Thymus (tissue), 11 donors: Measurements from ENCODE around the gene RNF151. TPM values are rescaled to one million over a fixed set of nuclear protein-coding genes. Genes with fewer than 3 reads are reported as not detected.
"Not testable (repeated sequence)": the region's sequence is repeated elsewhere in the genome, so short reads cannot be mapped to it uniquely, and the experiment has no call there.

Experiments used
- DNase-seq, 9 donors: peaks; one replicate each; pipeline ENCODE4 v3.0.0-alpha.2; 2013; ENCODE audit warnings: low spot score in 9 of 9, low read depth in 6 of 9, missing footprints in 1 of 9
- H3K27ac ChIP-seq, 2 donors: one replicate each; pipeline ENCODE4 v1.5.1; 2013; ENCODE audit warnings: control low read depth in 1 of 2, low read depth in 1 of 2, low read length in 1 of 2, mild to moderate bottlenecking in 1 of 2, moderate library complexity in 1 of 2
- H3K27me3 ChIP-seq, 2 donors: one replicate each; pipeline ENCODE4 v1.5.1; 2013; ENCODE audit warnings: low read length in 1 of 2; ENCODE audit not compliant: control insufficient read depth in 2 of 2, insufficient read depth in 1 of 2
- H3K36me3 ChIP-seq, 2 donors: one replicate each; pipeline ENCODE4 v1.5.1; 2013; ENCODE audit warnings: low read length in 1 of 2, mild to moderate bottlenecking in 1 of 2, moderate library complexity in 1 of 2; ENCODE audit not compliant: control insufficient read depth in 2 of 2, insufficient read depth in 2 of 2
- H3K4me1 ChIP-seq, 2 donors: one replicate each; pipeline ENCODE4 v1.5.1; 2013; ENCODE audit warnings: low read length in 2 of 2; ENCODE audit not compliant: control insufficient read depth in 2 of 2, insufficient read depth in 2 of 2
- H3K4me3 ChIP-seq, 2 donors: one replicate each; pipeline ENCODE4 v1.5.1; 2013; ENCODE audit warnings: low read length in 2 of 2, control low read depth in 1 of 2, mild to moderate bottlenecking in 1 of 2
- H3K9me3 ChIP-seq, 2 donors: one replicate each; pipeline ENCODE4 v1.5.1; 2013; ENCODE audit warnings: low read length in 1 of 2, mild to moderate bottlenecking in 1 of 2; ENCODE audit not compliant: control insufficient read depth in 2 of 2, insufficient read depth in 1 of 2
- WGBS: extraction: QIAGEN DNeasy Blood & Tissue Kit; methylation state at CpG from one replicate; pipeline ENCODE4 v1.1.7; 2013; 5-methylcytosine and 5-hydroxymethylcytosine counted together
- polyA plus RNA-seq: library from polyadenylated mRNA; stranded (reverse); fragments of 200-250 nt; gene quantifications from one replicate; pipeline ENCODE4 v1.2.3, GENCODE V29; 2013
- total RNA-seq: library from RNA; stranded (reverse); fragments of 120-200 nt; gene quantifications from one replicate; pipeline ENCODE4 v1.2.4, GENCODE V29; 2013
- donor health status: healthy.

The RNF151 gene
- total and polyA plus RNA-seq, 2 donors, result 0.82 TPM; not detected in 1

DNA sequence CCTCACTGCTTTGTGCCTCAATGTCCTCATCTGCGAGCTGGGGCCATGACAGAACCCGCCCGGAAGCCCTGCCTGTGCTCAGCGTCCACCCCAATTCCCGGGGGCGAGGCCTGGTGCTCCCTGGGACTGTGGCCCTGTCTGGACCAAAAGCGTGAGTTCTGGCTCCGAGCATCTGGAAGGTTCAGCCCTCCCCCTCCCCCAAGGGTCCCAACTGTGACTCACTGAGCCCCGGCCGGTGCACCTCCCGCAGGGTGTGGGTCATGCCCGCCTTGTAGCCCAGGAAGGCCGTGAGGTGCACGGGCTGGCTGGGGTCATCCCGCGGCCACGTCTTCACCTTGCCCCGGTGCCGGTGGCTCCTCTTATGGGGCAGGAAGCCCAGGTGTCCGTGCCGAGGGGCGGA, 12.9 kb upstream of the RNF151 start:
- H3K27ac ChIP-seq, result no peak overlapping the region
- H3K36me3 ChIP-seq, result no peaks in the 10 kb centered on the region
- peaks cover 0 to 1% of the 10 kb centered on the region in 2 donors for H3K4me1 ChIP-seq
- no peak overlapping the region for H3K4me3 ChIP-seq
- 94% methylated on average over 22 of the region's 22 CpGs for WGBS
- H3K27me3 ChIP-seq, result peaks cover 1 to 17% of the 10 kb centered on the region in 2 donors
- no peak for DNase-seq
- peaks cover 0 to 1% of the 10 kb centered on the region in 2 donors for H3K9me3 ChIP-seq

DNA sequence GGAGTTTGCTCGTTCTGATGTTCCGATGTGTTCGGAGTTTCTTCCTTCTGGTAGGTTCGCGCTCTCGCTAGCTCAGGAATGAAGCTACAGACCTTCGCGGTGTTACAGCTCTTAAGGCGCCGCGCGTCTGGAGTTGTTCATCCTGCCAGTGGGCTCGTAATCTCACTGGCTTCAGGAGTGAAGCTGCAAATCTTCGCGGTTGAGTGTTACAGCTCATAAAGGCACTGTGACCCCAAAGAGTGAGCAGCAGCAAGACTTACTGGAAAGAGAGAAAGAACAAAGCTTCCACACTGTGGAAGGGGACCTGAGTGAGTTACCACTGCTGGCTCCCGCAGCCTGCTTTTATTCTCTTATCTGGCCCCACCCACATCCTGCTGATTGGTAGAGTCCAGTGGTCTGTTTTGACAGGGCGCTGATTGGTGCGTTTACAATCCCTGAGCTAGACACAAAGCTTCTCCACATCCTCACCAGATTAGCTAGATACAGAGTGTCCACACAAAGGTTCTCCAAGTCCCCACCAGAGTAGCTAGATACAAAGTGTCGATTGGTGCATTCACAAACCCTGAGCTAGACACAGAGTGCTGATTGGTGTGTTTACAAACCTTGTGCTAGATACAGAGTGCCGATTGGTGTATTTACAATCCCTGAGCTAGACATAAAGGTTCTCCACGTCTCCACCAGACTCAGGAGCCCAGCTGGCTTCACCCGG, 9.1 kb upstream of the RNF151 start:
- H3K4me3 ChIP-seq, DNase-seq, H3K9me3 ChIP-seq, H3K27ac ChIP-seq: not testable (repeated sequence)
- Histone ChIP-seq H3K4me1 (peaks cover 9 to 24% of the 10 kb centered on the region in 2 donors), H3K27me3 (peaks cover 2 to 19% of the 10 kb centered on the region in 2 donors), H3K36me3 (peaks cover 14 to 22% of the 10 kb centered on the region in 2 donors)
- WGBS, result 95% methylated on average over 22 of the region's 22 CpGs

DNA sequence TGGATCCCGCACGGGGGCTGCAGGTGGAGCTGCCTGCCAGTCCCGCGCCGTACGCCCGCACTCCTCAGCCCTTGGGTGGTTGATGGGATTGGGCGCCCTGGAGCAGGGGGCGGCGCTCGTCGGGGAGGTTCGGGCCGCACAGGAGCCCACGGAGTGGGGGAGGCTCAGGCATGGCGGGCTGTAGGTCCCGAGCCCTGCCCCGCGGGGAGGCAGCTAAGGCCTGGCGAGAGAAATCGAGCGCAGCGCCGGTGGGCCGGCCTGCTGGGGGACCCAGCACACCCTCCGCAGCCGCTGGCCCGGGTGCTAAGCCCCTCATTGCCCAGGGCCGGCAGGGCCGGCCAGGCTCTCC, 8.5 kb upstream of the RNF151 start:
- not testable (repeated sequence) for H3K27ac ChIP-seq

DNA sequence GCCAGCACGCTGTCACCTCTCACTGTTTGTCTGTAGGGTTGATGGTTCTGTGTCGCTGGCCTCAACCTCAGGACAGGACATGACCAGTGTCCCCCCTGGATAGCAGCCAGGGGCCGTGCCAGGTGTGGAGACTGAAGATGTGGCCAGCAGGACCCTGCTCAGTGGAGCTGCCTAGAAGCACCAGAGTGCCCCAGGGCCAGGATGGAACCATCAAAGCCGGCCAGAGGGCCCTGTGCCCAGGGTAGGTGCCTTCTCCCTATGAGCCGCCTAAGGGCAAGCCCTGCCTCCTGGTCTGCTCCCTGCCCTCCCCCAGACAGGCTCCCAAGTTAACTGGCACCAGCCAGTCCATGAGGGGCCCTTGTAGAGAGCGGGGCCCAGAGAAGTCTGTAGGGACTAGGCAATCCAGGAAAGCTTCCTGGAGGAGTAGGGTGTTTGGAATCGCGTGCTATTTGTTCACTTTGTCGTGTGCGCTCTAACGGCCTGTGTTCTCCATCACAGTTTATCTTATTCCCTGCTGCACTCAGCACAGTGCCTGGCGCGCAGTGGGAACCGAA, 7.9 kb upstream of the RNF151 start:
- peaks cover 2 to 15% of the 10 kb centered on the region in 2 donors for H3K27me3 ChIP-seq
- peaks cover 0 to 1% of the 10 kb centered on the region in 2 donors for H3K9me3 ChIP-seq
- no peak overlapping the region for H3K27ac ChIP-seq
- no peak for DNase-seq
- peaks cover 9 to 36% of the 10 kb centered on the region in 2 donors for H3K4me1 ChIP-seq
- peaks cover 19 to 33% of the 10 kb centered on the region in 2 donors for H3K36me3 ChIP-seq
- 49% methylated on average over 14 of the region's 14 CpGs for WGBS
- H3K4me3 ChIP-seq, result peak overlapping the region in 1 of 2 donors; percentile 92

More for the DNA sequence above, 8.5 kb upstream of the RNF151 start:
- DNase-seq, H3K4me3 ChIP-seq, H3K9me3 ChIP-seq: not testable (repeated sequence)
- Histone ChIP-seq H3K4me1 (peaks cover 9 to 29% of the 10 kb centered on the region in 2 donors), H3K27me3 (peaks cover 2 to 15% of the 10 kb centered on the region in 2 donors), H3K36me3 (peaks cover 19 to 28% of the 10 kb centered on the region in 2 donors)
- 79% methylated on average over 30 of the region's 30 CpGs for WGBS

DNA sequence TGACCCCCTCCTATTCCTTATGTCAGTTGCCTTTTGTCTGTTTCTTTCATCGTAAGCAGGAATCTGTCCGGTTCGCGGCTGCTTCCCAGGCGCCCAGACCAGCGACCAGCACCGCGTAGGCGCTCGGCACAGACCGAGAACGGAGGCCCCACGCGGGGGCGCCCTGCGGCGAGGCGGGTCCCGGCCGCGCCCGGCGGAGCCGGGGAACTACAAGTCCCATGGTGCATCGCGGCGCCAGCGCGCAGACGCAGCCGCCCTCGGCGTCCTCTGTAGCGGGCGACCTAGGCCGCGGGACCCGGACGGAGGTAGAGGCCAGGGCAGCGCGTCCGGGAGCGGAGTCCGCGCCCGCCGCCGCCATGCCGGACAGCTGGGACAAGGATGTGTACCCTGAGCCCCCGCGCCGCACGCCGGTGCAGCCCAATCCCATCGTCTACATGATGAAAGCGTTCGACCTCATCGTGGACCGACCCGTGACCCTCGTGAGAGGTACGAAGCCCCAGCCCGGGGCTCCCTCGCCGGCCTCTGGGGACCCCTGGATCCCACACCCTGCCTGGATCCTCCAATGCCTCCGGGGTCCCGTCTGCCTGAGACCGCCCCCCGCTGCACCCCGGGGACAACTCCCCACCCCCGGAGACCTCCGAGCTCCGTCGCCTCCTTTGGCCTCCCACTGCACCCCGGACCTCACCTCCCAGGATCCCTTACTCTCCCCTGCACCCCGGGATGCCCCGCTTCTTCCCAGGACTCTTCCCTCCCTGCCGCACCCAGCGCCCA, 7.2 kb upstream of the RNF151 start, which contains the start of gene NDUFB10:
NDUFB10 (plus strand) TSS at position 270 of the 771 bp plus-strand sequence; CDS start at position 357, 87 bp downstream.
- peaks cover 9 to 39% of the 10 kb centered on the region in 2 donors for H3K4me1 ChIP-seq
- peaks cover 19 to 34% of the 10 kb centered on the region in 2 donors for H3K36me3 ChIP-seq
- H3K4me3 ChIP-seq, result peak within 1 kb of the TSS; percentile 87 to 92
- DNase-seq, result peak; percentile 66 to 94 (median 84)
- H3K27me3 ChIP-seq, result peaks cover 2 to 15% of the 10 kb centered on the region in 2 donors
- peak within 1 kb of the TSS; percentile 55 to 77 for H3K27ac ChIP-seq
- peaks cover 0 to 1% of the 10 kb centered on the region in 2 donors for H3K9me3 ChIP-seq
- under 1% methylated on average over 79 of the region's 79 CpGs for WGBS

DNA sequence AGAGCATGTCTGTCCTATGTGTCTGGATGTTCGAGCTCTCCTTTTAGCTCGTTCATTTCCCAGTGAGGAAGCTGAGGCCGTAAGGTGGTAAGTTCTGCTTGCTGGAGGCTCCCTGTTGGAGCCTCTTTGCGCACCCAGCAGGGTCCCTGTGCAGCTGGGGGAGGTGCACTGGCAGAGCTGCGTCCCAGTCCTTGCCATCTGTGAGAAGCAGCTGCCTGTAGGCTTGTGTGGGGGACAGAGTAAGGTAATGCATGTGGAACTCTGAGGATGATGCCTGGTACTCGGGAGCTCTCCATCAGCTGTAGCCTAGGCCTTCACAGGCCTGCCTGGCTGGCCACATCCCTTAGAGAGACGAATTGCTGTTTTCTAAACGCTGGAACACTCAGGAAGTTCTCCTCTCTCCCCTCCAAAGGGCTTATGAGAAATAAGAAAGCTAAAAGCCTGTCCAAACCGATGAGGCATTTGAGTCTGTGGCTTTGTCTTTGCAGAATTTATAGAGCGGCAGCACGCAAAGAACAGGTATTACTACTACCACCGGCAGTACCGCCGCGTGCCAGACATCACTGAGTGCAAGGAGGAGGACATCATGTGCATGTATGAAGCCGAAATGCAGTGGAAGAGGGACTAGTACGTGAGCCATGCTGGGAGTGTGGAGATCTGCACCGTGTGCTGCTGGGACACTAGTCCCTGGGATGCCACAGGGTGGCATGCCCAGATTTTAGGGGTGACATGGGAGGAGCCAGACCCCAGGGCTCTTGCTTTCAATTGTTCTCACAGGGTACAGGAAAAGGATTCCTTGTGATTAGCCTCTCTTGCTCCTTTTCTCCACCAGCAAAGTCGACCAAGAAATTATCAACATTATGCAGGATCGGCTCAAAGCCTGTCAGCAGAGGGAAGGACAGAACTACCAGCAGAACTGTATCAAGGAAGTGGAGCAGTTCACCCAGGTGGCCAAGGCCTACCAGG, 5.7 kb upstream of the RNF151 start:
- WGBS, result 75% methylated on average over 20 of the region's 20 CpGs
- Histone ChIP-seq H3K36me3 (peaks cover 19 to 34% of the 10 kb centered on the region in 2 donors), H3K4me1 (peaks cover 13 to 47% of the 10 kb centered on the region in 2 donors), H3K27me3 (peaks cover 2 to 13% of the 10 kb centered on the region in 2 donors), H3K4me3 (peak overlapping the region; percentile 87 to 92), H3K27ac (peak overlapping the region in 1 of 2 donors; percentile 55), H3K9me3 (peaks cover 0 to 1% of the 10 kb centered on the region in 2 donors)
- peak in 1 of 9 donors; percentile 36 for DNase-seq

DNA sequence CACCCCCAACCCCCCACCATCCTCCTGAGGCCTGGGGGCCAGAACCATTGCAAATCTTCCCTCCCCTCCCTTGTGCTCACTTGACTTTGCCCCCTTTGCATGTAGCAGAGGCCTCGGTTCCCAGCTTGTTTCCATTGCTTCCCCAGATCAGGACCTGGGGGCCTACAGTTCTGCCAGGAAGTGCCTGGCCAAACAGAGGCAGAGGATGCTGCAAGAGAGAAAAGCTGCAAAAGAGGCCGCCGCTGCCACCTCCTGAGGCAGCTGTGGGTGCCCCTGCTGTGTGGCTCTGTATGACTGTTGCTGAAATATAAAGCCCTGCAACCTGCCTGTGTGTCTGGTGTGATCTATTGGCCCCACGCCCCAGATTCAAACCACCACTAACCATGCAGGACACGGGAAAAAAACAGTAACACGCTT, 5.0 kb upstream of the RNF151 start:
- H3K27me3 ChIP-seq, result peaks cover 2 to 13% of the 10 kb centered on the region in 2 donors
- H3K9me3 ChIP-seq, result peaks cover 0 to 1% of the 10 kb centered on the region in 2 donors
- no peak overlapping the region for H3K4me3 ChIP-seq
- DNase-seq, result no peak
- WGBS, result 88% methylated on average over 6 of the region's 6 CpGs
- H3K36me3 ChIP-seq, result peaks cover 19 to 34% of the 10 kb centered on the region in 2 donors
- H3K4me1 ChIP-seq, result peaks cover 13 to 48% of the 10 kb centered on the region in 2 donors
- H3K27ac ChIP-seq, result no peak overlapping the region
